ENCODE measurements around the gene BTBD9.

- no peak for TF ChIP-seq CTCF (conservative IDR thresholded peaks at IDR 0.05; ENCODE audit: low read depth, low read length)
- TF ChIP-seq EZH2 (IDR thresholded peaks at IDR 0.05; ENCODE audit: low read length, unreplicated experiment) = no peak
These were observed 290.5 kb downstream of the BTBD9 start for GRCh38 chr6:38349221-38349620.

Data from PC-3 (cell line).